Ovary (tissue), 3 donors: ENCODE measurements around the gene VWA2.

ENCODE experiments used
- CTCF ChIP-seq, 3 donors: fragments of 450-650 bp in 2 of 3; fragments of 200-600 bp in 1 of 3; IDR thresholded peaks; one replicate each; pipeline versions ENCODE4 v1.5.1 to v1.8.0; 2016 to 2022; ENCODE audit warnings: antibody characterized with exemption in 3 of 3, mild to moderate bottlenecking in 1 of 3
- EP300 ChIP-seq: sonication (generic); formaldehyde crosslinking; IDR thresholded peaks from one replicate; pipeline ENCODE4 v1.6.1; 2017; ENCODE audit warnings: antibody characterized with exemption
- POLR2A ChIP-seq: fragments of 450-650 bp; IDR thresholded peaks from one replicate; pipeline ENCODE4 v1.6.1; 2017; ENCODE audit warnings: antibody characterized with exemption, mild to moderate bottlenecking, moderate library complexity
- donor health status: DM: no; HTN: no; CAD: no.

DNA sequence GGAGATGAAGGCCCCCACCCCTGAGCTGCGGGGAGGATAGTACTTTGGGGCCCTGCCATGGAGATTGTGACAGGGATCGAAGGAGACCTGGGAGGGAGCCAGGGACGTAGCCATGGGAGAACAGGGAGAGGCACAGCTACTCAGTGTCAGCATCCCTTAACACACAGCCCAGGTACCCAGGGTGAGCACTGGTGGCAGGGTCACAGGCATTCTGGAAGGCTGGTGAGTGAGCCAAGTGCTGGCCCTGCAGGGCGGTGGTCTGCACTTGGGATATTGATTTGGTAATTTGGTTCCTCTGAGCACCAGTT lies 39.8 kb downstream of the VWA2 start:
- TF ChIP-seq CTCF (IDR thresholded peaks at IDR 0.05) (no peak), EP300 (no peak), POLR2A (no peak)
